Measurements from ENCODE around the gene DNAH14. TPM values are rescaled to one million over a fixed set of nuclear protein-coding genes. Genes with fewer than 3 reads are reported as not detected.

DNAH14 gene
- total RNA-seq, 1 experiment from 2014 or later = 33.2 TPM

- H3K27me3 ChIP-seq (ENCODE audit: insufficient read depth, low read length) = no peaks in the 10 kb centered on the region
- no peaks in the 10 kb centered on the region for H3K9me2 ChIP-seq (ENCODE audit: insufficient read depth)
- DNase-seq (ENCODE audit: low read depth, low spot score) (no peak), ATAC-seq (no peak)
- no peak overlapping the region for H3K4me2 ChIP-seq (ENCODE audit: low read length)
- intact Hi-C loops (cut with micrococcal nuclease) = no loop called here
- peaks cover 74% of the 10 kb centered on the region for H3K79me2 ChIP-seq (ENCODE audit: insufficient read depth, low read length)
- no peak overlapping the region for H2AFZ ChIP-seq (ENCODE audit: low read depth, low read length, poor library complexity, severe bottlenecking)
- TF ChIP-seq ZNF274 (IDR thresholded peaks at IDR 0.05; ENCODE audit: low read depth, low read length) (no peak), CBX3 (IDR thresholded peaks at IDR 0.05; ENCODE audit: low read depth) (no peak), EGR1 (IDR thresholded peaks at IDR 0.05; ENCODE audit: low read depth) (no peak), POLR2A (IDR thresholded peaks at IDR 0.05; ENCODE audit: borderline replicate concordance, extremely low read depth, insufficient read depth, insufficient read length) (no peak), EZH2 (IDR thresholded peaks at IDR 0.05) (no peak), FOSL1 (IDR thresholded peaks at IDR 0.05; ENCODE audit: low read depth) (no peak)
- ChIA-PET CTCF (no interaction called here), POLR2A (no interaction called here), RAD21 (ENCODE audit: low non-redundant PET in 1 of 2, low total read pairs in 2 of 2, uncharacterized antibody in 2 of 2, unreplicated experiment in 2 of 2) (no interaction called here)
- H3K4me1 ChIP-seq (ENCODE audit: control insufficient read depth in 1 of 2, insufficient read depth in 2 of 2, low read length in 2 of 2) = no peaks in the 10 kb centered on the region
- H3K9ac ChIP-seq (ENCODE audit: low read length) = no peak overlapping the region
- no peaks in the 10 kb centered on the region; the same call in 1 of the 2 replicates for H4K20me1 ChIP-seq (ENCODE audit: insufficient read depth)
- peaks cover 60 to 66% of the 10 kb centered on the region in 2 experiments for H3K36me3 ChIP-seq (ENCODE audit: control insufficient read depth in 1 of 2, insufficient read depth in 2 of 2, low read length in 2 of 2)
- no TSS peak for BruUV-seq (replicated peaks)
- no peaks in the 10 kb centered on the region for H3K9me3 ChIP-seq (ENCODE audit: control insufficient read depth in 1 of 2, insufficient read depth in 1 of 2, low read depth in 1 of 2, low read length in 2 of 2)
- H3K27ac ChIP-seq (ENCODE audit: low read depth, low read length) = no peak overlapping the region
- no peak overlapping the region for H3K4me3 ChIP-seq (replicated peaks in 1 of 2; ENCODE audit: low read depth in 1 of 2, low read length in 2 of 2)
Observed at GRCh38 chr1:225415967-225416745, 486.7 kb downstream of the DNAH14 start.

- Histone ChIP-seq H3K27ac (ENCODE audit: low read depth, low read length) (no peak overlapping the region), H3K4me1 (ENCODE audit: control insufficient read depth in 1 of 2, insufficient read depth in 2 of 2, low read length in 2 of 2) (peaks cover 0 to 3% of the 10 kb centered on the region in 2 experiments; a peak in 1 of 4 replicates), H3K4me3 (replicated peaks in 1 of 2; ENCODE audit: low read depth in 1 of 2, low read length in 2 of 2) (no peak overlapping the region), H4K20me1 (ENCODE audit: insufficient read depth) (peaks cover 3% of the 10 kb centered on the region; the same call in 1 of the 2 replicates), H3K79me2 (ENCODE audit: insufficient read depth, low read length) (peaks cover 88% of the 10 kb centered on the region), H3K4me2 (ENCODE audit: low read length) (no peak overlapping the region), H3K9me2 (ENCODE audit: insufficient read depth) (no peaks in the 10 kb centered on the region), H3K9ac (ENCODE audit: low read length) (no peak overlapping the region), H3K36me3 (ENCODE audit: control insufficient read depth in 1 of 2, insufficient read depth in 2 of 2, low read length in 2 of 2) (peaks cover 49 to 54% of the 10 kb centered on the region in 2 experiments), H2AFZ (ENCODE audit: low read depth, low read length, poor library complexity, severe bottlenecking) (no peak overlapping the region), H3K27me3 (ENCODE audit: insufficient read depth, low read length) (no peaks in the 10 kb centered on the region), H3K9me3 (ENCODE audit: control insufficient read depth in 1 of 2, insufficient read depth in 1 of 2, low read depth in 1 of 2, low read length in 2 of 2) (no peaks in the 10 kb centered on the region)
- CTCF ChIA-PET = no interaction called here
- no TSS peak for BruUV-seq (replicated peaks)
- POLR2A ChIA-PET = no interaction called here
- intact Hi-C loops (cut with micrococcal nuclease) = no loop called here
- ATAC-seq (no peak), DNase-seq (ENCODE audit: low read depth, low spot score) (no peak)
- RAD21 ChIA-PET (ENCODE audit: low non-redundant PET in 1 of 2, low total read pairs in 2 of 2, uncharacterized antibody in 2 of 2, unreplicated experiment in 2 of 2) = no interaction called here
- TF ChIP-seq REST (IDR thresholded peaks at IDR 0.05; ENCODE audit: low read depth) (no peak), JUND (IDR thresholded peaks at IDR 0.05) (no peak), POLR2A (IDR thresholded peaks at IDR 0.05; ENCODE audit: borderline replicate concordance, extremely low read depth, insufficient read depth, insufficient read length) (no peak), YY1 (IDR thresholded peaks at IDR 0.05; ENCODE audit: extremely low read depth, insufficient replicate concordance, low read depth, low read length) (no peak), CBX3 (IDR thresholded peaks at IDR 0.05; ENCODE audit: low read depth) (no peak), ZNF274 (IDR thresholded peaks at IDR 0.05; ENCODE audit: low read depth, low read length) (no peak), CEBPB (IDR thresholded peaks at IDR 0.05; ENCODE audit: low read depth) (no peak), ELF1 (IDR thresholded peaks at IDR 0.05; ENCODE audit: borderline replicate concordance, low read depth) (no peak), CTCF (IDR thresholded peaks at IDR 0.05 in 2 of 3, conservative IDR thresholded peaks at IDR 0.05 in 1 of 3; ENCODE audit: borderline replicate concordance in 1 of 3, insufficient read depth in 1 of 3, low read depth in 2 of 3, low read length in 2 of 3) (no peak)
Observed at GRCh38 chr1:225418059-225418458, 488.6 kb downstream of the DNAH14 start.
